Stimulated activated CD4-positive, alpha-beta T cell treated with anti-CD3 and anti-CD28 coated beads, Interleukin-12 subunit alpha, Interleukin-12 subunit beta, amount 100 ng/mL, for 48 hours (primary cell): ENCODE data around the gene DKC1.

ENCODE experiments used
- DNase-seq, 3 donors: peaks; one replicate each; pipeline ENCODE4 v3.0.0-alpha.2; 2020; ENCODE audit warnings: low read depth in 2 of 3, low spot score in 1 of 3

Gene DKC1

GRCh38 chrX:154735695-154736393, 26.8 kb upstream of the DKC1 start:
- DNase-seq = no peak

- no peak for DNase-seq
These were observed 25.5 kb upstream of the DKC1 start for GRCh38 chrX:154737136-154737535.

DNA sequence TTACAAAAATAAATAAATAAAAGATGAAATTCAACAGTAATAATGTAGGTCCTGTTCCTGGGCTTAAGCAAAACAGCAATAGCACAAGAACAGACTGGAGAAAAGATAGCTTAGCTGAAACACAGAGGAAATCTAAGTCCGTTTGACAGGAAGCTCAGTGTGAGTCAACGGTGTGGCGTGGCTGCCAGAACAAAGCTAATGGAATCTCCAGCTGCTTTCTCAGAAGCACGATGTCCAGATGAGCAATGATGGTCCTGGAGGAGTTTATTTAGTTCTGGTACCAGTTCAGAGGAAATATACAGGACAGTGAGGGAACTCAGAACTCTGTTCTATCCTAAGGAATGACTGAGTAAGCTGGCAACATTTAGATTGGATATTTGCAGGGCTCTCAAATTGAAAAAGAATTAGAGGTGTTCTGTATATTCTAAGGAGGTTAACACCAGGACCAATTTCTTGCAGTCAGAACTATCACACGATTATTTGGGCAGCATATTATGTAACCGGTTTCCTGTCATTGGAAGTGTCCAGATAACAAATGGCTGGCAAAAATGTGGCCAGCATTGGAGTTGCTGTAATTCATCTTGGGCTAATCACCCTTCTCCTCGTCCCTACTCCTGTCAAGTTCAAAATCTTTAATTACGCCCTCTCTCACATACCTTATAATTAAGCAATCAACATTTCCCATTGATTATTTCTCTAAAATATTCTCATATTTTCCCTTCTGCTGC, 24.5 kb upstream of the DKC1 start:
- DNase-seq = no peak

- DNase-seq = no peak
These were observed 22.7 kb upstream of the DKC1 start for GRCh38 chrX:154739952-154740465.

DNA sequence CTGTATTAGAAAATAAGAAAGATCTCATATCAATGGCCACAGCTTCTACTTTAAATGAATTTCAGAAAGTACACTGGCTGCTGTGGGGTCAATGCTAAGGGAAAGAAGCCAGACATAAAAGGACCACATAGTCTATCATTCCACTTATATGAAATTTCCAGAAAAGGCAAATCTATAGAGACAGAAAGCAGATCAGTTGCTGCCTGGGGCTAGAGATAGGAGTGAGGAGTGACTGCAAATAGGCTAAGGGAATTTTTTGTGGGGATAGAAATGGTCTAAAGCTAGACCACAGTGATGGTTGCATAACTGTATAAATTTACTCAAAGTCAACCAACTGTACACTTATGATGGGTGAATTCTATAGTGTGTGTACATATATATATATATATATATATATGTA, 20.1 kb upstream of the DKC1 start:
- no peak for DNase-seq

DNA sequence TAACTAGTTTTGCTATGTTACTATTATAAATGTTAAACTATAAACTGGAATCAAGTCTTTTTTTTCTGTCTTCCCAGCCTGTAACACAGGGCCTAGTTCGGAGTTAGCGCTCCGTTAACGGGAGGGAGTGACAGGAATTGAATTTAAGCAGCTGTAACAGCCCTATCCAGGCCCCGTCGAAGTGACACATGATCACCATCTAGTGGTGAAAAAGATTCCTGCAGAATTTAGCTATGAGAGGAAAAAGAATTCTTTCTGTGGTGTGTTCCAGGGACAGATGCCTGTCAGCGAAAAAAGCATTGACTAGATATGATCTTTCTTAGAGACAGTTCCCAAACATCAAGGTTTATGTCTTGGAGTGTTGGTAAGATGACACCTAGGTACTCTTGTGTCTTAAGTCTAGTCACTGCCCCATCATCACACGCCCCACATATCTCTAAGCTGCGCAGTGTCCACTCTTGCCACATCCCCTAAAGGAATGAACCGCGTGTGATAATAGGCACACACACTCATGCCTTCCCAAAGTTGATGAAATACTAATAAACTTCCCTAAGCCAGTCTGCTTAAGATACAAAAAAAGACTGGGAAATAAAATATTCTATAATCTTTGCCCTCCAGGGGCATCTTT, 13.8 kb upstream of the DKC1 start:
- peak in 1 of 3 donors; percentile 79 for DNase-seq

GRCh38 chrX:154749856-154750255, 12.8 kb upstream of the DKC1 start:
- DNase-seq = no peak

GRCh38 chrX:154750301-154751202, 12.1 kb upstream of the DKC1 start, which contains the start of gene GAB3:
Gene GAB3 (minus strand): TSS chrX:154751077. CDS start chrX:154751025, 52 bp downstream.
- peak in 1 of 3 donors; percentile 28 for DNase-seq

GRCh38 chrX:154751203-154751668, 11.4 kb upstream of the DKC1 start:
- no peak for DNase-seq

GRCh38 chrX:154751669-154752271, 10.9 kb upstream of the DKC1 start:
- no peak for DNase-seq

GRCh38 chrX:154758696-154759095, 4.0 kb upstream of the DKC1 start:
- DNase-seq = no peak

GRCh38 chrX:154761977-154762536, 607 bp upstream of the DKC1 start:
- no peak for DNase-seq

DNA sequence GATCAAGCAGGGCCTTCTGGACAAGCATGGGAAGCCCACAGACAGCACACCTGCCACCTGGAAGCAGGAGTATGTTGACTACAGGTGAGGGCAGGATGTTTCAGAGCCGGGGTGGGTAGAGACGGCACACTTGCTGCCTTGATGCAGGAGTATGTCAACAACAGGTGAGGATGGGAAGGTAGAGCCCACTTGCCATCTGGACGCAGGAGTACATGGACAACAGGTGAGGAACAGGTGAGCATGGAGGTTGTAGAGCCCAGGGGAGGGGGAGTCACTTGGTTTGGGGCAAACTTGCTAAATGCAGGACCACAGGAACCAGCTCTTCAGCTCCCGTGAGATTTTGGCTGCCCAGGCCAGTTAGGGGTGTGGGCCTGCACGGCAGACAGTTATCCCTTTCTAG, 12.0 kb downstream of the DKC1 start:
- no peak for DNase-seq

GRCh38 chrX:154775419-154776349, 13.0 kb downstream of the DKC1 start:
- no peak for DNase-seq

- no peak for DNase-seq
These were observed 14.1 kb downstream of the DKC1 start for GRCh38 chrX:154776753-154777152.

DNA sequence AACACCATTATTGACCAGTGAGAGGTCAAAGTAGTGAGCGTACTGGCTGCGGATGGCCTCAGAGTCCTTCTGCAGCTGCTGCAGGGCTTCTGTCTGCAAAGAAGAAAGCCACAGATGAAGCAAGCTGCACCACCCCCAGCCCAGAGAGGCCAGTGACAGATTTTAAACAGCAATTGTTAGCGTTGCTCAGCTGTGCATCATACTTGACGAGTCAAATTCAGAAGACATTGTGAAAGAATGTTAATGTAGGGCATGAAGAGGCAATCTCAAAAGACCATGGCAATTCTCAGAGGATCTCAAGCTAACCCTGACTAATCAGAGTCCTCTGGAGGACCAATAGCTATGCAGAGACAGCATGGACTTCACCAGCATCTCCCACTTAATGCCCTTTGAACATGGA, 16.6 kb downstream of the DKC1 start:
- no peak for DNase-seq

GRCh38 chrX:154780968-154781367, 18.3 kb downstream of the DKC1 start:
- DNase-seq = no peak

- DNase-seq = no peak
These were observed 21.7 kb downstream of the DKC1 start for GRCh38 chrX:154784149-154784995.
